Activated T-cell treated with anti-CD3 and anti-CD28 coated beads for 48 hours (primary cell): ENCODE data around the gene SLX4.

Experiments
- DNase-seq: peaks from one replicate; pipeline ENCODE4 v3.0.0-alpha.2; 2020; ENCODE audit warnings: low read depth

SLX4 gene

GRCh38 chr16:3598236-3598635 is 13.2 kb downstream of the SLX4 start:
- DNase-seq, result no peak

DNA sequence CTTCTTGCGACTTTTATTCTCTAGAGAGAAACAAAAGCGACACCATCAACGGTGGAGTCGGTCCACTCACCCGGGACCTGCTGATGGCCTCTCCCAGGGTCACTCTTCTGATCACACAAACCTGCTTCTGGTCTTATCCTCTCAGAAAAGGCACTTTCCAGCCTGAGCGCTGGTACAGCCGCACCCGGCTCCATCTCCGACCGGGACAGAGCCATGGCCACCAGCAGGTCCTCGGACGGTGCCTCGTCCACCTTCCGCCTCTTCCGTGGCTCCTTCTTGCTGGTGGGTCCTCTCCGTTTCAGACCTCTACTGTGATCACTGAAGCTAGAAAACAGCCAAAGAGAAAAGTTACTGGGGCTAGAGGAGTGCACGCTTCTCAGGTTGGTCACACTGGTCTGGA is 13.7 kb downstream of the SLX4 start:
- DNase-seq, result no peak

DNA sequence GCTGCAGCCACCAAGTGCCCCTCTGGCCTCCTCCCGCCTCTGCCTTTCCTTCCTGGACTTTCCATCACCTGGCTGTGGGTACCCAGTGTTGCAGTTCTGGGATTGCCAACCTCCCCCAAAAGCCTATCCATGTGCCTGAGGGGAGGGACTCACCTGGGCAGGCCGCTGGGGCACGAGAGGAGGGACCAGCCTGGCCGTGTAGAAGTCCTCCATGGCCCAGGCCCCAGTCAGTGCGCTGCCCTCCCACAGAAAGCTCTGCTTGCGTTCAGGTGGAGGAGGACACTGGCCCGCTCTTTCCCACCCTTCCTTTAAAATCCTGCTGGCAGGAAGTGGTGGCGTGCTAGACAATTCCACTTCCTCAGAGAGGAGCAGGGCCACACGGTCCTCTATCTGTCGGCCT is 14.2 kb downstream of the SLX4 start:
- no peak for DNase-seq

GRCh38 chr16:3596101-3596861 is 15.1 kb downstream of the SLX4 start:
- DNase-seq, result no peak

- DNase-seq, result no peak
Measured at GRCh38 chr16:3595521-3596021, 15.8 kb downstream of the SLX4 start.

- no peak for DNase-seq
Measured at GRCh38 chr16:3595110-3595486, 16.3 kb downstream of the SLX4 start.

- no peak for DNase-seq
Measured at GRCh38 chr16:3594316-3595109, 16.9 kb downstream of the SLX4 start.

DNA sequence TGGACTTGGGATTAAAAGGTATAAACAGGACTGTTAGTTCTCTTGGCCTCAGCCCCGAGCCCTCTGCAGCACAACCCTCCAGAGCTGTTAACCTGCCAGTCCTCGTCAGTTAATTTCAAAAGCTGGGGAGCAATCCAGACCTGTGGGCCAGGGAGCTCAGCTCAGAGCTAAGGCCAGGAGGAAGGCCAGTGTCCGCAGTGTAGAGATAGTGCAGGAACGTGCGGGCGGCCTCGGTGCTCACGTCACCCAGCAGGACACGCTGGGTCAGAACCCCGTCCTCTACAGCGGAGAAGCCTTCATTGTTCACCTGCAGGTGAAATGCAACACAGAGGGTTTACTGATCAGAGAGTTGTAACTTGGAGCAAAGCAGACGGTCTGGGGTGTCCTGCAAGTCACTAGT is 18.8 kb downstream of the SLX4 start:
- no peak for DNase-seq

GRCh38 chr16:3591991-3592390 is 19.4 kb downstream of the SLX4 start:
- no peak for DNase-seq

GRCh38 chr16:3591436-3591803 is 20.0 kb downstream of the SLX4 start:
- no peak for DNase-seq

- no peak for DNase-seq
Measured at GRCh38 chr16:3590736-3591435, 20.5 kb downstream of the SLX4 start.

DNA sequence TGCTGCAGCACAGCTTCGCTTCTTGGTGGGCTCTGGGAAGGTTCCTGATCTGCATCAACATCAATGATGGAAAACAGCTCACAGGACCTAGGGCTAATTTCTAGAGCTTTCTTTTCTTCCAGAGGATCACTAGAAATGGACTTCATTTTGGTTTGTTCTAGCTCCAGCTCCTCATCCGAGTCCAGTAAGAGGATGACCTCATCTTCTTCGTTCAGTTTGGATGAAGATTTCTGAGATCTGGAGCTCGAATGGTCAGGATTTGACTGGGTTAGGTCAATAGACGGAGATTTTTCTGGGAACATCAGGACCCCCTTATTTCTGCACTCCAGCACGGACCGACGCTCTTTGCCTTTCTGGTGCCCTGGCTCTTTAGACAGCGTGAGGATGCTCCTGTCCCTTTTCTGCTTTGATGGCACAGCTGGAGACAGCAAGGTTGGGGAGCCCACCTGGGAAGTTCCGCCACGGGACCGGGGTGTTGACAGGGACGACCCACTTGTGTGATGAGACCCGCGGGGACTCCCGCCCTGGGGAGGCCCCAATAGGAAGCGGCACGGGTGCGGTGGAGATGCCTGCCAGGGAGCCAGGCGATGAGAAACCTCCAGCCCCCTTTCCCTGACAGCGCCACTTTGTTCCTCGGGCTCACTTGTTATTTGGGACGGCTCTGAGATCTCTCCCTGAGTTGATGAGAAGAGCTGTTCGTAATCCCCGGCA is 21.3 kb downstream of the SLX4 start:
- no peak for DNase-seq

DNA sequence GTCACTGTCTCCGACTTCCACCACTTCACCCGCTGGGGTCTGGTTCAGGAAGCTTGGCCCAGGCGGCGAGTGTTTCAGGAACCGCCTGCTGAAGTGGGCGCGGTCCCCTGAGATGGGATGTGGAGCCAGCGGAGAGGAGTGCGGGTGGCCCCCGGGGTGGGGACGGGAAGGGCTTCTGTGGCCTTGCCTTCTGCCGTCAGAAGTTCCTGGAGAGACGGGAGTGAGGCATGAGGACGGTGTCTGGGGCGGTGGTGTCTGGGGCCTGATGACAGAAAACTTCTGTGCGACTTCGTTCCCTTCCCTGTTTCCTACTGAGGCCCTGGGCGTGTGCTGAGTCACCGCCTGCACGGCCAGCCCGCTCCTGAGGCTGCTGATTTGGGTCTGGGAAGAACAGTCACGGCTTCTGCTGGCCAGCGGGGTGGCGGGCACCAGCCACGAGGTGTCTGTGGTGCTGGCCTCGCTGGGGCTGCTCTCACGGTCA is 21.9 kb downstream of the SLX4 start:
- no peak for DNase-seq

DNA sequence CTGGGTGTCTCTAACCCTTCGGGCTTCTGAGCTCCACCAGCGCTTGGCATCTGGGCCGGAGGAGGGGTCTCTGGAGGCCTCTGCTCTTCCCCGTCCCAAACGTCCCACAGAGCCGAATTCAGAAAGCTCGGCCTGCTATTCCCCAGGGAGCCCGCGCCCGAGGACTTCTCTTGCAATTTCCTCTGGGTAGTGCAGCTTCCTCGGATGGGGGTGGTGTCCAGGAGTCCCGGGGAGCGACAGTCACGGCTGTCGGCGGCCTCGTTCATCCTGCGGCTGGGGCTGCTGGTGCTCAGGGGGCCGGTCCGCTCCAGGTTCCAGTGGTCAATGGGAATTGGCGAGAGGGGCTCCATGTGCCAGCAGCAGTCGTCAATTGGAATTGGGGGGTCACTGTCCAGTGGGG is 22.4 kb downstream of the SLX4 start:
- DNase-seq, result no peak

- DNase-seq, result no peak
Measured at GRCh38 chr16:3587547-3588110, 23.8 kb downstream of the SLX4 start.

- DNase-seq, result no peak
Measured at GRCh38 chr16:3584412-3584811, 27.0 kb downstream of the SLX4 start.

GRCh38 chr16:3583303-3584038 is 27.9 kb downstream of the SLX4 start:
- no peak for DNase-seq

- DNase-seq, result no peak
Measured at GRCh38 chr16:3582276-3583165, 28.9 kb downstream of the SLX4 start.

- no peak for DNase-seq
Measured at GRCh38 chr16:3581392-3581791, 30.0 kb downstream of the SLX4 start.

GRCh38 chr16:3580686-3581085 is 30.7 kb downstream of the SLX4 start:
- DNase-seq, result no peak
